B cell (primary cell): ENCODE measurements around the gene TET2. TPM values are rescaled to one million over a fixed set of nuclear protein-coding genes. Genes with fewer than 3 reads are reported as not detected.

Experiments used
- ATAC-seq: fragments of 200-7000 bp; cut with Tn5 transposase; one replicate; pipeline ENCODE4 v1.10.0; 2021; ENCODE audit warnings: low read depth, mild to moderate bottlenecking, moderate number of reproducible peaks, moderate library complexity
- CTCF ChIA-PET: fragments of 350-600 bp; sonication (Branson Sonifier 250); formaldehyde crosslinking; loops from one replicate; lab custom pipeline; 2021; ENCODE audit warnings: antibody characterized with exemption, inconsistent platforms; lab: Charles Lee
- POLR2A ChIA-PET: fragments of 350-600 bp; sonication (Branson Sonifier 250); formaldehyde crosslinking; loops from one replicate; lab custom pipeline; 2021; ENCODE audit warnings: antibody characterized with exemption; lab: Charles Lee
- DNase-seq: peaks from one replicate; pipeline ENCODE4 v3.0.0; 2013
- H2AFZ ChIP-seq: 2 replicates; pipeline ENCODE4 v1.6.1; 2012; ENCODE audit warnings: mild to moderate bottlenecking, low read depth, low read length; ENCODE audit not compliant: insufficient read depth, poor library complexity, severe bottlenecking
- H3K27ac ChIP-seq, 2 donors: 1 replicate in 1 of 2; 2 replicates in 1 of 2; pipeline ENCODE4 v1.5.1; 2012 to 2013; ENCODE audit warnings: low read length in 2 of 2, mild to moderate bottlenecking in 2 of 2, moderate library complexity in 1 of 2
- H3K27me3 ChIP-seq, 4 experiments: fragments of 200-600 bp in 1 of 4; sonication (generic) in 1 of 4; replicated peaks in 1 of 4; 1 replicate in 2 of 4; 2 replicates in 2 of 4; pipeline versions ENCODE4 v1.6.1 to v1.7.0; 2013 to 2016; ENCODE audit warnings: low read length in 3 of 4, mild to moderate bottlenecking in 2 of 4, mixed read lengths in 1 of 4, moderate library complexity in 1 of 4; ENCODE audit not compliant: insufficient read depth in 4 of 4, control insufficient read depth in 3 of 4; ENCODE audit errors: control extremely low read depth in 1 of 4
- H3K36me3 ChIP-seq, 2 experiments: replicated peaks in 1 of 2; 1 replicate in 1 of 2; 2 replicates in 1 of 2; pipeline versions ENCODE4 v1.6.1 to v1.7.1; 2013; ENCODE audit warnings: low read length in 1 of 2; ENCODE audit not compliant: insufficient read depth in 2 of 2, control insufficient read depth in 1 of 2; ENCODE audit errors: control extremely low read depth in 1 of 2, extremely low read depth in 1 of 2
- H3K4me1 ChIP-seq, 2 donors: fragments of 200-600 bp in 1 of 2; sonication (generic) in 1 of 2; 1 replicate in 1 of 2; 2 replicates in 1 of 2; pipeline versions ENCODE4 v1.5.1 to v1.6.1; 2013 to 2017; ENCODE audit warnings: low read length in 2 of 2; ENCODE audit not compliant: control insufficient read depth in 2 of 2, insufficient read depth in 2 of 2
- H3K4me2 ChIP-seq: replicated peaks from 2 replicates; pipeline ENCODE3; 2012; ENCODE audit warnings: mild to moderate bottlenecking, low read depth, low read length; ENCODE audit not compliant: poor library complexity, severe bottlenecking
- H3K4me3 ChIP-seq, 5 experiments: fragments of 200-600 bp in 1 of 5; sonication (generic) in 1 of 5; 1 replicate in 3 of 5; 2 replicates in 2 of 5; pipeline versions ENCODE4 v1.5.1 to v1.7.0; 2011 to 2016; ENCODE audit warnings: low read length in 4 of 5, mild to moderate bottlenecking in 4 of 5, low read depth in 2 of 5, control low read depth in 1 of 5, moderate library complexity in 1 of 5; ENCODE audit not compliant: insufficient read depth in 1 of 5; ENCODE audit errors: control extremely low read depth in 1 of 5, extremely low read depth in 1 of 5
- H3K79me2 ChIP-seq: fragments of 200-600 bp; sonication (generic); one replicate; pipeline ENCODE4 v1.6.0; 2016; ENCODE audit warnings: low read length; ENCODE audit not compliant: control insufficient read depth, insufficient read depth
- H3K9ac ChIP-seq: fragments of 200-600 bp; sonication (generic); 2 replicates; pipeline ENCODE4 v1.6.1; 2017; ENCODE audit warnings: mild to moderate bottlenecking, low read length, moderate library complexity
- H3K9me3 ChIP-seq, 3 donors: one replicate each; pipeline versions ENCODE4 v1.6.1 to v1.7.1; 2013; ENCODE audit warnings: low read length in 2 of 3; ENCODE audit not compliant: control insufficient read depth in 2 of 3, insufficient read depth in 1 of 3; ENCODE audit errors: control extremely low read depth in 1 of 3
- H4K20me1 ChIP-seq: 2 replicates; pipeline ENCODE4 v1.6.0; 2012; ENCODE audit warnings: mild to moderate bottlenecking, low read length; ENCODE audit not compliant: insufficient read depth, control insufficient read depth, poor library complexity, severe bottlenecking
- H3K27ac Mint-ChIP-seq: one replicate; pipeline ENCODE4 v1.8.0; 2021; ENCODE audit warnings: mixed read lengths
- H3K27me3 Mint-ChIP-seq: one replicate; pipeline ENCODE4 v1.8.0; 2021; ENCODE audit warnings: mixed read lengths
- H3K4me1 Mint-ChIP-seq: one replicate; pipeline ENCODE4 v1.8.0; 2021; ENCODE audit warnings: mixed read lengths
- H3K4me3 Mint-ChIP-seq: one replicate; pipeline ENCODE4 v1.8.0; 2021; ENCODE audit warnings: mixed read lengths
- H3K9me3 Mint-ChIP-seq: one replicate; pipeline ENCODE4 v1.8.0; 2022; ENCODE audit warnings: mixed read lengths; ENCODE audit not compliant: insufficient read depth
- EZH2 ChIP-seq: IDR thresholded peaks from 2 replicates; pipeline ENCODE4 v1.6.1; 2012; ENCODE audit warnings: borderline replicate concordance, low read depth, mild to moderate bottlenecking, moderate library complexity, low read length; ENCODE audit not compliant: insufficient read depth, poor library complexity, severe bottlenecking
- WGBS: methylation state at CpG from one replicate; pipeline ENCODE4 v1.1.5; 2013; ENCODE audit warnings: missing lambda C conversion rate; ENCODE audit not compliant: insufficient coverage; 5-methylcytosine and 5-hydroxymethylcytosine counted together
- intact Hi-C: fragments of 100-400 bp; cut with micrococcal nuclease; formaldehyde crosslinking; loops from one replicate; pipeline ENCODE4 v1.10.0; 2022
- polyA plus RNA-seq: library from polyadenylated mRNA; depleted of rRNA; stranded (reverse); fragments of >200 nt; gene quantifications from 2 replicates; pipeline ENCODE4 v1.2.3, GENCODE V29; 2012
- total RNA-seq, 2 donors: library from RNA; stranded (reverse); fragments of 120-200 nt in 1 of 2; gene quantifications; 1 replicate in 1 of 2; 2 replicates in 1 of 2; pipeline versions ENCODE4 v1.2.3 to v1.2.4, GENCODE V29; 2013 to 2022
- TF ChIP-seq, protein P1 (sequence below): fragments of 200-600 bp; IDR thresholded peaks from one replicate; pipeline ENCODE4 v1.8.0; 2022; ENCODE audit warnings: antibody characterized with exemption, mild to moderate bottlenecking

Gene TET2
- total and polyA plus RNA-seq, 2 donors (not counting 1 experiment from before 2014, with no cell fraction given): 7.1 to 56.8 TPM

DNA sequence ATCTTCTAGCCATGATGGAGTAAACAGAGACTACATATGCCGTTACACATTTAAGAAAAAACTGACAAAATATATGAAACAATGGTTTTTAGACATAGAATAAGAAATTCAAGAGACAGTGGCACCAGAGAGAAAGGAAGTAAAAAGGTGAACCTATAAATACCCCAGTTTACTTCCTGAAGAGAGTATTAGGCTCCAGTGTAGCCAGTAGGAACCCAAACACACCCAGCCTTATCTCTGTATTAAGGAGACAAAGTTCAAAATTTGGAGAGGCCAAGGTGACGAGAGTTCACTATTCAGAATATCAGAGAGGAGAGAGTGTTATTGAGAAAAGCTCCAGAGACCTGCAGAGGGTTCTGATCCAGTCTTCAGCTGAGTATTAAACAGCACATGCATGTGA is 119.0 kb downstream of the TET2 start:
- Histone ChIP-seq H3K36me3 (peaks cover 14 to 30% of the 10 kb centered on the region in 2 experiments), H3K4me2 (no peak overlapping the region), H3K9me3 (peaks cover 0 to 7% (median 1%) of the 10 kb centered on the region in 3 donors), H3K9ac (no peak overlapping the region), H3K4me3 (no peak overlapping the region), H3K27ac (no peak overlapping the region), H3K79me2 (no peaks in the 10 kb centered on the region), H2AFZ (no peak overlapping the region), H3K27me3 (no peaks in the 10 kb centered on the region), H3K4me1 (no peaks in the 10 kb centered on the region), H4K20me1 (no peaks in the 10 kb centered on the region)
- DNase-seq: no peak
- CTCF ChIA-PET: no interaction called here
- Mint-ChIP-seq H3K9me3 (no peaks in the 10 kb centered on the region), H3K4me3 (no peak overlapping the region), H3K27ac (no peak overlapping the region), H3K27me3 (no peaks in the 10 kb centered on the region), H3K4me1 (peaks cover 4% of the 10 kb centered on the region)
- POLR2A ChIA-PET: no interaction called here
- TF ChIP-seq EZH2: no peak
- TF ChIP-seq, protein P1, sequence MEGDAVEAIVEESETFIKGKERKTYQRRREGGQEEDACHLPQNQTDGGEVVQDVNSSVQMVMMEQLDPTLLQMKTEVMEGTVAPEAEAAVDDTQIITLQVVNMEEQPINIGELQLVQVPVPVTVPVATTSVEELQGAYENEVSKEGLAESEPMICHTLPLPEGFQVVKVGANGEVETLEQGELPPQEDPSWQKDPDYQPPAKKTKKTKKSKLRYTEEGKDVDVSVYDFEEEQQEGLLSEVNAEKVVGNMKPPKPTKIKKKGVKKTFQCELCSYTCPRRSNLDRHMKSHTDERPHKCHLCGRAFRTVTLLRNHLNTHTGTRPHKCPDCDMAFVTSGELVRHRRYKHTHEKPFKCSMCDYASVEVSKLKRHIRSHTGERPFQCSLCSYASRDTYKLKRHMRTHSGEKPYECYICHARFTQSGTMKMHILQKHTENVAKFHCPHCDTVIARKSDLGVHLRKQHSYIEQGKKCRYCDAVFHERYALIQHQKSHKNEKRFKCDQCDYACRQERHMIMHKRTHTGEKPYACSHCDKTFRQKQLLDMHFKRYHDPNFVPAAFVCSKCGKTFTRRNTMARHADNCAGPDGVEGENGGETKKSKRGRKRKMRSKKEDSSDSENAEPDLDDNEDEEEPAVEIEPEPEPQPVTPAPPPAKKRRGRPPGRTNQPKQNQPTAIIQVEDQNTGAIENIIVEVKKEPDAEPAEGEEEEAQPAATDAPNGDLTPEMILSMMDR: no peak
- intact Hi-C loops: no loop called here
- WGBS: 100% methylated on average over 1 of the region's 2 CpGs
- ATAC-seq: no peak

DNA sequence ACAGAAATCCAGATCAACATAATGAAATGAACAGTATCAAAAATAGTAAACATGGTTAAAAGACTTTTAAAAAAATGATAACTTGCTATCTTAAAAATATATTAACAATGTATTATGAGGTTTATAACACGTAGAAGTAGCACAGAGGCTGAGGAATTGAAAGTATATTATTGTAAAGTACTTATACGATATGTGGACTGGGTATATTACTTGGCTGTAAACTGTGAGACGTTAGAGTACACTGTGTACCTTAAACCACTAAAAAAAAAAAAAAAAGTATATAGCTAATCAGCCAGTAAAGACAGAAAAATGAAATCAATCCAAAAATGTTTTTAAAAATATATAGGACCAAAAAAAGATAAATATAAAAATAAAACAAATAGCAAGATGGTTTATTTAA is 120.6 kb downstream of the TET2 start:
- Histone ChIP-seq H3K9me3 (peaks cover 0 to 7% (median 1%) of the 10 kb centered on the region in 3 donors), H3K4me3 (no peak overlapping the region), H3K36me3 (peaks cover 12 to 32% of the 10 kb centered on the region in 2 experiments), H3K27ac (no peak overlapping the region), H4K20me1 (no peaks in the 10 kb centered on the region), H3K4me1 (no peaks in the 10 kb centered on the region), H3K4me2 (no peak overlapping the region), H3K79me2 (no peaks in the 10 kb centered on the region), H3K27me3 (no peaks in the 10 kb centered on the region), H3K9ac (no peak overlapping the region), H2AFZ (no peak overlapping the region)
- Mint-ChIP-seq H3K4me3 (no peak overlapping the region), H3K27ac (no peak overlapping the region), H3K9me3 (no peaks in the 10 kb centered on the region), H3K27me3 (no peaks in the 10 kb centered on the region), H3K4me1 (peaks cover 8% of the 10 kb centered on the region)
- POLR2A ChIA-PET: no interaction called here
- CTCF ChIA-PET: interaction anchor here (0.6 kb wide), 1 partner anchor 924 kb away, joined by 3 read pairs; no protein-coding TSS in a partner anchor
- ATAC-seq (no peak), DNase-seq (no peak)
- TF ChIP-seq, protein P1: no peak
- TF ChIP-seq EZH2: no peak
- no CpG with 5 or more reads among the region's 3 CpGs for WGBS
- intact Hi-C loops: no loop called here
